Fibroblast of pulmonary artery (primary cell): Measurements from ENCODE around the gene SORCS2.
A peak's percentile ranks its signal among the peaks of the same experiment; 100 is the strongest.

ENCODE experiments used
- DNase-seq: peaks from one replicate; pipeline ENCODE4 v3.0.0-alpha.2; 2010; ENCODE audit warnings: low read depth
- H3K4me3 ChIP-seq: replicated peaks from 2 replicates; pipeline ENCODE4 v1.5.1; 2011; ENCODE audit warnings: low read depth, mild to moderate bottlenecking, control low read depth, low read length, moderate library complexity
- CTCF ChIP-seq: IDR thresholded peaks from 2 replicates; pipeline ENCODE4 v1.5.1; 2011; ENCODE audit warnings: mild to moderate bottlenecking, control low read depth, low read length, inconsistent platforms; ENCODE audit errors: missing control alignments

The SORCS2 gene

DNA sequence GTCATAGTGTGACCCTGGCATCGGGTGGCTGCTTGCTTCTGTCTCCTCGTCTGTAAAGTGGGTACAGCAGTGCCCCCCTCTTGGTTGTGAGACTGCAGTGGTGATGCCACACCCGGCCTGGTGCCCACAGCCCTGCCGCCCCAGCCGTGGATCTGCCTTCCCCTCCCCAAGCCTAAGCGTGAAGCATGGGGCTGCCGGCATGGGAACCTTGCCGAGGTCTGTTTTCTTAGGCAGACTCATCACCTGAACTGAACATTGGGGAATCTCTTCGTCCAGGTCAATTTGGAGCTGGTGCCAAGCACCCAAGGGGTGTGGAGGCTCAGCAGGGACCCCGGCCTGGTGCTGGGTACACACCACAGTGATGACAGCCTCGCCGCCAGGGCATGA lies 134.0 kb downstream of the SORCS2 start:
- TF ChIP-seq CTCF = no peak
- no peak for DNase-seq
- no peak overlapping the region for H3K4me3 ChIP-seq

DNA sequence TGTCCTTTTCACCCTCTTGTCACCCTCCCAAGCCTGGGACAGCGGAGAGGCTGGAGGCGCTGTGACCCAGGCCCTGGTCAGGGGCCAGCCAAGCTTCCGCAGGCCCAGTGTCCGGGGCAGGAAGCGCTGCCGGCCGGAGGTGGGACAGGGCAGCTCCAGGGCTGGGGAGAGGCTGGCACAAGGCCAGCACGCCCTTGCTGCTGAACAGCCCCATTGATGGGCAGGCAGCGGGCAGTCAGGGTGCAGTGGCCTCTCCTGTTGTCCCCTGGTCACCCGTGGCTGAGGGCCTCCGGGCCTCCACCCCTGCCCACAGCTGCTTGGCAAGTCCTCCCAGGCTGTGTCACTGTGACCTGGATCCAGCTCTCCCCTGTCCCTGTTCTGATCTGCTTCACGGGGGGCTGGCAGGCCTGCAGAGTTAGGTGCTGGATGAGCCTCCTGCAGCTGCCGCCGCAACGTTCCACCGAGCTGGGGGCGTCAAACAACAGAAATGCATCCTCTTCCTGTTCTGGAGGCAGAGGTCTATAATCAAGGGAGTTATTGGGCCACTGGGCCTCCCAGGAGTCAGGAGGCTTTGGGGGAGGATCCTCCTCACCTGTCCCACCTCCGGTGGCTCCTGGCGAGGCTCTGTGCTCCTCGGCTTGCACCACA lies 134.5 kb downstream of the SORCS2 start:
- DNase-seq = no peak
- TF ChIP-seq CTCF = no peak
- H3K4me3 ChIP-seq = no peak overlapping the region

DNA sequence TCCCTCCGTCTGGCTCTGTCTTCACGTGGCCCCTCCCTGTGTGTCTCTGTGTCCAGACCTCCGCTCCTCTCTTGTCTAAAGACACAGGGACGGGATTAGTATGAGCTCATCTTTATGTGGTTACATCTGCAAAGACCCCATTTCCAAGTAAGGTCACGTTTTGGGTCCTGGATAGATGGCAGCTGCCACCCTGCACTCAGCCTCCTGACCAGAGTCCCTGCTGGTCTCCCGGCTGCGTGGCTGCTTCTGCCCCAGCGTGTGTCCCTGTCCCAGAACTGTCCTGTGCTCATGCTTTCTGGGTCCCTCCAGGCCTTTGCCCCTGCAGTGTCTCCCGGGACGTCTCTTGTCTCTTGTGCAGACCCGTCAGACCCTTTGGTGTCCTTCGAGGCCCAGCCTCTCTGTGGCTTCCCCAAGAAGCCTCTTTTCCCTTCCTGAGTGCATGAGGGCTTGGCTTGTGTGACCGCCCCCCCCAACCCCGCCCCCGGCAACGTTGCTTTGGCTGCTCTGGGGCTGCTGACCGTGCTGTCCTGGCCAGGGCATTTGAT lies 135.1 kb downstream of the SORCS2 start:
- H3K4me3 ChIP-seq = no peak overlapping the region
- no peak for TF ChIP-seq CTCF
- DNase-seq = no peak

- TF ChIP-seq CTCF = no peak
- no peak for DNase-seq
- no peak overlapping the region for H3K4me3 ChIP-seq
Observed at GRCh38 chr4:7328162-7328912, 136.0 kb downstream of the SORCS2 start.

- no peak for TF ChIP-seq CTCF
- H3K4me3 ChIP-seq = no peak overlapping the region
- peak; percentile 40 for DNase-seq
Observed at GRCh38 chr4:7328913-7329638, 136.7 kb downstream of the SORCS2 start.

GRCh38 chr4:7330031-7330596 lies 137.8 kb downstream of the SORCS2 start:
- no peak overlapping the region for H3K4me3 ChIP-seq
- no peak for TF ChIP-seq CTCF
- DNase-seq = no peak
